CD4-positive, CD25-positive, alpha-beta regulatory T cell (primary cell): Measurements from ENCODE around the gene GAB2. TPM values are rescaled to one million over a fixed set of nuclear protein-coding genes. Genes with fewer than 3 reads are reported as not detected.

ENCODE experiments used
- ATAC-seq, 2 donors: fragments of 150-1000 bp; cut with Tn5 transposase; one replicate each; pipeline ENCODE4 v1.10.0; 2021; ENCODE audit warnings: low read depth in 2 of 2, moderate number of reproducible peaks in 2 of 2, moderate library complexity in 1 of 2
- DNase-seq, 3 donors: peaks; one replicate each; pipeline versions ENCODE4 v3.0.0 to v3.0.0-alpha.2; 2012 to 2022; ENCODE audit warnings: mixed read lengths in 1 of 3
- H3K27ac ChIP-seq: one replicate; pipeline ENCODE4 v1.7.0; 2013; ENCODE audit warnings: mild to moderate bottlenecking, low read length; ENCODE audit not compliant: insufficient read depth, poor library complexity, severe bottlenecking
- H3K27me3 ChIP-seq: one replicate; pipeline ENCODE4 v1.7.0; 2013; ENCODE audit warnings: low read length; ENCODE audit not compliant: control insufficient read depth, insufficient read depth
- H3K36me3 ChIP-seq: one replicate; pipeline ENCODE4 v1.7.0; 2013; ENCODE audit warnings: mild to moderate bottlenecking, low read length, moderate library complexity; ENCODE audit not compliant: control insufficient read depth, insufficient read depth
- H3K4me1 ChIP-seq: 2 replicates; pipeline ENCODE4 v1.7.0; 2013; ENCODE audit warnings: mild to moderate bottlenecking, low read length; ENCODE audit not compliant: insufficient read depth, control insufficient read depth, poor library complexity, severe bottlenecking
- H3K4me3 ChIP-seq: one replicate; pipeline ENCODE4 v1.7.0; 2013; ENCODE audit warnings: low read depth, mild to moderate bottlenecking, low read length, moderate library complexity
- H3K9me3 ChIP-seq, 2 experiments: 1 replicate in 1 of 2; 2 replicates in 1 of 2; pipeline ENCODE4 v1.7.0; 2013; ENCODE audit warnings: low read length in 2 of 2, mild to moderate bottlenecking in 1 of 2, moderate library complexity in 1 of 2; ENCODE audit not compliant: control insufficient read depth in 2 of 2
- H3K27ac Mint-ChIP-seq, 3 donors: one replicate each; pipeline ENCODE4 v1.8.0; 2020 to 2022; ENCODE audit warnings: mild to moderate bottlenecking in 3 of 3, mixed read lengths in 3 of 3, moderate library complexity in 2 of 3
- H3K27me3 Mint-ChIP-seq: one replicate; pipeline ENCODE4 v1.8.0; 2022; ENCODE audit warnings: mild to moderate bottlenecking, mixed read lengths
- H3K36me3 Mint-ChIP-seq: one replicate; pipeline ENCODE4 v1.8.0; 2020; ENCODE audit warnings: mixed read lengths
- H3K4me1 Mint-ChIP-seq, 4 donors: one replicate each; pipeline ENCODE4 v1.8.0; 2020 to 2022; ENCODE audit warnings: mixed read lengths in 4 of 4, mild to moderate bottlenecking in 1 of 4
- H3K4me3 Mint-ChIP-seq, 4 donors: one replicate each; pipeline ENCODE4 v1.8.0; 2020 to 2022; ENCODE audit warnings: mild to moderate bottlenecking in 4 of 4, mixed read lengths in 4 of 4, moderate library complexity in 3 of 4
- H3K9me3 Mint-ChIP-seq, 7 donors: one replicate each; pipeline ENCODE4 v1.8.0; 2020 to 2022; ENCODE audit warnings: mixed read lengths in 7 of 7, mild to moderate bottlenecking in 3 of 7, moderate library complexity in 2 of 7
- polyA plus RNA-seq, 4 donors: library from polyadenylated mRNA; unstranded; fragments of 300-500 nt; fragmentation: Illumina TruSeq; gene quantifications; one replicate each; pipeline ENCODE4 v1.2.3, GENCODE V29; 2021
- total RNA-seq: library from RNA; stranded (reverse); gene quantifications from one replicate; pipeline ENCODE4 v1.2.3, GENCODE V29; 2022

GAB2 gene
- total and polyA plus RNA-seq, 5 donors from 2014 or later: 0.05 to 15.7 (median 0.56) TPM

DNA sequence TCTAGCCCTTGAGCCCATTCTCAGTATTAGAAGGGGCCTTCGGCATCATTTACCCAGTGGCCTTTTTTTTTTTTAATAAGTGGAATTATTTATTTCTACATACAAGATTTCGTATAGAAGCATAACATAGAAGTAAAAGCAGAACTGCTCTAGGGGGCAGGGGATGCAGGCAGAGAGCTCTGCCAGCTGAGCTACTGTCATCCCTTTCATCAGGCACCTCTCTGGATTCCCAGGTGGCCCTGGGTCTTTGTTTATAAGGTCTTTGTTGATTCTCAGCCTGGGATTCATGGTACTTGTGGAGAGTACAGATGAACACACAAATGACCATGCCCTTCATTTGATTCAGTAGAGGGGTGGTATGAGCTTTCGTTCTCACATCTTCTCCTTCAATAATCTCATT is 66.4 kb downstream of the GAB2 start:
- Histone ChIP-seq H3K36me3 (no peaks in the 10 kb centered on the region), H3K27me3 (no peaks in the 10 kb centered on the region), H3K27ac (no peak overlapping the region), H3K4me1 (no peaks in the 10 kb centered on the region), H3K4me3 (no peak overlapping the region), H3K9me3 (no peaks in the 10 kb centered on the region)
- H3K4me1 Mint-ChIP-seq: peaks cover 0 to 10% (median 3%) of the 10 kb centered on the region in 4 donors
- DNase-seq: no peak
- no peak for ATAC-seq
- no peak overlapping the region for H3K27ac Mint-ChIP-seq
- peaks cover 0 to 2% (median 0%) of the 10 kb centered on the region in 7 donors for H3K9me3 Mint-ChIP-seq
- H3K27me3 Mint-ChIP-seq: peaks cover 7% of the 10 kb centered on the region
- H3K36me3 Mint-ChIP-seq: no peaks in the 10 kb centered on the region
- H3K4me3 Mint-ChIP-seq: no peak overlapping the region

DNA sequence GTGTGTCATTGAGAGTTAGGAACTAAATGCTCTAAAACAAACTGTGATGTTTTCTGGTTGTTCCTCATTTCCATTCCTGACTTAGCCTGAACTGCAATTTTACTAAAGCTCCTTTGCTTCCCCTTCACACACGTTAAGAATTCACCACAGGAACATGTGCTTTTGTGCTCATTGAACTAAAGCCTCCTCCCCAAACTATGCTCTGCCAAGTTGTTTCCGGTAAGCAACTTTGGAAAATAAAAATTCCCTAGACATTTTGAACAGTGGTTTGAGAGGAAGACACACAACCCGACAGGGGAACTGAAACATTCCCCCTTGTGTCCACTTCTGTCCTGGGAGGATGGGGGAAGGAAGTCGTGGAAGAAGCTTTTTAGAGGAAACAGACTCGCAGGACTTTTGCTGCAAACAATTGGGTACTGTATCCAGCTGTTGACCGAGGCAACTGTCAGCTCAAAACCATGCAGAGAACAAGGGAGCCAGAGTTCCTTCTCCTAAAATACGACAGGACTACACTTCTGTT is 66.9 kb downstream of the GAB2 start:
- no peaks in the 10 kb centered on the region for H3K36me3 ChIP-seq
- H3K27ac ChIP-seq: no peak overlapping the region
- no peak for DNase-seq
- H3K4me1 Mint-ChIP-seq: peaks cover 0 to 10% (median 3%) of the 10 kb centered on the region in 4 donors
- no peaks in the 10 kb centered on the region for H3K4me1 ChIP-seq
- H3K27me3 Mint-ChIP-seq: peaks cover 7% of the 10 kb centered on the region
- H3K9me3 ChIP-seq: no peaks in the 10 kb centered on the region
- H3K27me3 ChIP-seq: no peaks in the 10 kb centered on the region
- H3K36me3 Mint-ChIP-seq: no peaks in the 10 kb centered on the region
- ATAC-seq: no peak
- H3K4me3 Mint-ChIP-seq: no peak overlapping the region
- H3K9me3 Mint-ChIP-seq: peaks cover 0 to 2% (median 0%) of the 10 kb centered on the region in 7 donors
- H3K27ac Mint-ChIP-seq: peak overlapping the region in 2 of 3 donors; percentile 7 to 44
- no peak overlapping the region for H3K4me3 ChIP-seq

DNA sequence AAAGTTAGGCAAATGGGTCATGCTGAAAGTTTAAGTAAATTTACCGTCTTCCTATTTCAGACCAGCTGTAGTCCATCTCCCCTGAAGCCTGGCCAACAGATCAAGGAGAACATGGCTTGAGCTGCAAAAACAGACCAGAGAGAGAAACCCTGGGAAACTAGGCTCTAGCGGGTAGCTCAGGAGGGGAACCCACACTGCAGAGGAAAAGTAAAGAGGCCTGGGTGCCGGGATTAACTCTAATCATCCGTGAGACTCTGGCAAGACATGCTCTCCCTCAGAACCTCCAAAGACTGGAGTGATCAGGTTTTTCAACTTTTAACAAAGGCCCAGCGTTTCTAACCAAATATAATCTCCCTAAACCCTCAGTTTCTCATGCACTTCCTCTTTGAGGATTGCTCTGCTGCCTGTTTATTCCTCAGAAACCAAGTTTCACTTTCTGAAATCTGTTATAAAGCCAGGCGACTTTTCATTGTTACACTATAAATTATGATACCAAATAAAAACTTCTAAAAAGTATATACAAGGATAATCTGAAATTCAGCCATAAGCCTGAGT is 67.5 kb downstream of the GAB2 start:
- H3K27me3 Mint-ChIP-seq: peaks cover 7% of the 10 kb centered on the region
- peak overlapping the region in 1 of 4 donors; percentile 8 for H3K4me3 Mint-ChIP-seq
- H3K9me3 Mint-ChIP-seq: peaks cover 0 to 2% (median 0%) of the 10 kb centered on the region in 7 donors
- H3K36me3 ChIP-seq: no peaks in the 10 kb centered on the region
- peak overlapping the region; percentile 7 to 44 (median 31) for H3K27ac Mint-ChIP-seq
- H3K4me3 ChIP-seq: no peak overlapping the region
- ATAC-seq (no peak), DNase-seq (no peak)
- H3K27me3 ChIP-seq: no peaks in the 10 kb centered on the region
- H3K9me3 ChIP-seq: no peaks in the 10 kb centered on the region
- no peaks in the 10 kb centered on the region for H3K36me3 Mint-ChIP-seq
- no peak overlapping the region for H3K27ac ChIP-seq
- H3K4me1 Mint-ChIP-seq: peaks cover 0 to 10% (median 3%) of the 10 kb centered on the region in 4 donors
- H3K4me1 ChIP-seq: no peaks in the 10 kb centered on the region

DNA sequence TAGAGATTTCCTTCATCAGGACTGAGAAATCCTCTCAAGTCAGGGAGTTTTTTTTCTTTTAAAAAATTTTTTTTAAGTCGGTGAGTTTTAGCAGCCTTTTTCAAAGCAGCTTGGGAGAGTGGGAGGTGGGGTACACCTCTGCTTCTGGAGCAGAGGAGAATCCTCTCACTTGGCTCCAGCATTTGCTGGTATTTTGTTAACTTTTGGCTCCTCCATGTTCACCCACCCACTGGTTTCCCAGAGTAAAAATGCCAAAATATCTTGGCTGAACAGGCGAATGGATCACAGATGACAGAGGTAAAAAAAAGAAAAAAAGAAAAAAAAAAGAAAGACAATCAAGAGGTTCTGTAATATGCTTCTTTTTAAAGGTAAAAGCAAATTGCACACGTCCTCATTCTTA is 68.0 kb downstream of the GAB2 start:
- ATAC-seq (no peak), DNase-seq (no peak)
- Histone ChIP-seq H3K4me1 (no peaks in the 10 kb centered on the region), H3K27ac (no peak overlapping the region), H3K9me3 (no peaks in the 10 kb centered on the region), H3K4me3 (no peak overlapping the region), H3K36me3 (no peaks in the 10 kb centered on the region), H3K27me3 (no peaks in the 10 kb centered on the region)
- peaks cover 8% of the 10 kb centered on the region for H3K27me3 Mint-ChIP-seq
- H3K27ac Mint-ChIP-seq: no peak overlapping the region
- no peak overlapping the region for H3K4me3 Mint-ChIP-seq
- peaks cover 0 to 10% (median 3%) of the 10 kb centered on the region in 4 donors for H3K4me1 Mint-ChIP-seq
- no peaks in the 10 kb centered on the region for H3K36me3 Mint-ChIP-seq
- peaks cover 0 to 2% (median 0%) of the 10 kb centered on the region in 7 donors for H3K9me3 Mint-ChIP-seq

DNA sequence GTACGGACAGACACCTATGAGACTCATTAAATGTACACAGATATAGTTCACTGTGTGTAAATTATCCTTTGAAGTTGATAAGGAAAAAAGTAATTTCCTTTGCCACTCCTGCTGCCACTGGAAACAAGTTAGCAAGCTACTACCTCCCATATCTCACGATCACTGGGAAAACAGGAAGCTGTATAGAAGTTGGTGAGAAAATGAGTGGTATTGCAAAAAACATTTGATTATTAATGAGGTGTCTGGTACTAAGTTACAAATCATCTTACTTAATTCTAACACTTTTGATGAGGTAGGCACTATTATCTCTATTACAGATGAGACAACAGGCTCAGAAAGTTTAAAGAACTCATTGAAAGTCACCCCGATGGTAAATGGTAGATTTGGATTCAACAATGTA is 68.5 kb downstream of the GAB2 start:
- Mint-ChIP-seq H3K9me3 (no peaks in the 10 kb centered on the region), H3K27me3 (peaks cover 10% of the 10 kb centered on the region), H3K27ac (no peak overlapping the region), H3K36me3 (no peaks in the 10 kb centered on the region), H3K4me1 (peaks cover 0 to 10% (median 3%) of the 10 kb centered on the region in 4 donors), H3K4me3 (no peak overlapping the region)
- no peaks in the 10 kb centered on the region for H3K4me1 ChIP-seq
- no peak for DNase-seq
- no peaks in the 10 kb centered on the region for H3K9me3 ChIP-seq
- H3K27ac ChIP-seq: no peak overlapping the region
- H3K27me3 ChIP-seq: no peaks in the 10 kb centered on the region
- no peaks in the 10 kb centered on the region for H3K36me3 ChIP-seq
- no peak for ATAC-seq
- no peak overlapping the region for H3K4me3 ChIP-seq

DNA sequence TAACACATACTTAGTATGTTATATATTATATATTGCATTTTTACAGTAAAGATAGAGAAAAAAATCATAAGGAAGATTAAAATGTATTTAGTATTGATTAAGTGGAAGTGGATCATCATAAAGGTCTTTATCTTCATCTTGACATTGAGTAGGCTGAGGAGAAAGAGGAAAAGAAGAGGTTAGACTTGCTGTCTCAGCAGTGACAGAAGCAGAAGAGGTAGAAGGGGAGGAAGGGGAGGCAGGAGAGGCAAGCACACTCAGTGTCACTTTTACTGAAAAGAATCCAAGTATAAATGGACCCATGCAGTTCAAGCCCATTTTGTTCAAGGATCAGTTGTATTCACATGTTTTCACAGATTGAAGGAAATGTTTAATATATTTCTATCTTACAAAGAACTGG is 69.7 kb downstream of the GAB2 start:
- Mint-ChIP-seq H3K27me3 (peaks cover 12% of the 10 kb centered on the region), H3K27ac (no peak overlapping the region), H3K4me1 (peaks cover 0 to 10% (median 3%) of the 10 kb centered on the region in 4 donors), H3K36me3 (no peaks in the 10 kb centered on the region), H3K4me3 (no peak overlapping the region), H3K9me3 (no peaks in the 10 kb centered on the region)
- ATAC-seq: no peak
- Histone ChIP-seq H3K27me3 (no peaks in the 10 kb centered on the region), H3K4me1 (no peaks in the 10 kb centered on the region), H3K4me3 (no peak overlapping the region), H3K9me3 (no peaks in the 10 kb centered on the region), H3K36me3 (no peaks in the 10 kb centered on the region), H3K27ac (no peak overlapping the region)
- no peak for DNase-seq

DNA sequence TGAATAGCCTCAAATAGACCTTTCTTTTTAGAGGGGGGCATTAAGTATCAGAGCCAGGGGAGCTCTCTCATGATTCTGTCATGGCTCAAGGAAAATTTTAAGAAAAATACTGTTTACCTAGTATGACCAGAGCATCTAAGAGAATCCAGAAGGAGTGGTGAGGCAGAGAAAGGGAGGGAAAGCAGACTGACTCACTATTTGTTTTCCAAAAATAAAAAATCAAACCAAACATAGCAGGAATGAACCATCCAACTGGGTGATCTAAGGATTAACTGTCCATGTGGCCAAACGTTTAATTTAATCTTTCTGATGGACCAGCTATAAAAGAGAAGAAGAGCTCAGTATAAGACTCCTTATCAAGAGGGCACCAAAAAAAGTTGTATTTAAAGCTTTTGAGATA is 70.8 kb downstream of the GAB2 start:
- H3K4me3 ChIP-seq: no peak overlapping the region
- ATAC-seq (no peak), DNase-seq (no peak)
- peaks cover 0 to 10% (median 3%) of the 10 kb centered on the region in 4 donors for H3K4me1 Mint-ChIP-seq
- H3K36me3 Mint-ChIP-seq: no peaks in the 10 kb centered on the region
- no peak overlapping the region for H3K27ac ChIP-seq
- no peaks in the 10 kb centered on the region for H3K27me3 ChIP-seq
- no peak overlapping the region for H3K27ac Mint-ChIP-seq
- H3K27me3 Mint-ChIP-seq: peaks cover 10% of the 10 kb centered on the region
- no peaks in the 10 kb centered on the region for H3K9me3 ChIP-seq
- H3K9me3 Mint-ChIP-seq: peaks cover 0 to 2% (median 0%) of the 10 kb centered on the region in 7 donors
- no peak overlapping the region for H3K4me3 Mint-ChIP-seq
- no peaks in the 10 kb centered on the region for H3K36me3 ChIP-seq
- H3K4me1 ChIP-seq: no peaks in the 10 kb centered on the region

DNA sequence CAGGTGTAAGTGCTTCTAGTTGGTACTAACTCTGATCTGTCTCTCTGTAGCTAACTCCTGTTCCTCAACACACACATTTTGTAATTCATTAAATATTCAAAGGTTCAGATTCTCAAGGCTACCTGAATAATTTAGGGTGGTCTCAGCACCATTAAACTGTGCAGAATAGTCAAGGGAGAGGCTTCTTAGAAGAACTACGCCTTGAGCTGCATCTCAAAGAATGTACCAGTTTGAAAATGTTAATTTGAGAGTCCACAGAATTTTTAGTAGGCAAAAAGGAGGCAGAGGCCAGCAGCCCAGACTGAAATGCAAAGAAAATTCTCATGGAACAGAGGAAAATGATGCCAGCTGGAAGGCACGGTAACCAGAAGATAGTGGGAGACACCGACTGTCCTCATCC is 72.2 kb downstream of the GAB2 start:
- H3K27me3 ChIP-seq: no peaks in the 10 kb centered on the region
- Mint-ChIP-seq H3K36me3 (no peaks in the 10 kb centered on the region), H3K9me3 (peaks cover 0 to 2% (median 0%) of the 10 kb centered on the region in 7 donors), H3K4me1 (peaks cover 1 to 12% (median 5%) of the 10 kb centered on the region in 4 donors), H3K4me3 (no peak overlapping the region), H3K27ac (no peak overlapping the region), H3K27me3 (peaks cover 10% of the 10 kb centered on the region)
- DNase-seq (no peak), ATAC-seq (no peak)
- no peak overlapping the region for H3K4me3 ChIP-seq
- no peaks in the 10 kb centered on the region for H3K4me1 ChIP-seq
- H3K36me3 ChIP-seq: no peaks in the 10 kb centered on the region
- H3K9me3 ChIP-seq: no peaks in the 10 kb centered on the region
- no peak overlapping the region for H3K27ac ChIP-seq
